HG03565 (cell line): ENCODE data around the gene RASSF7.

ENCODE experiments used
- ATAC-seq: cut with Tn5 transposase; IDR thresholded peaks from one replicate; pipeline ENCODE4 v1.9.1; 2021; ENCODE audit warnings: mild to moderate bottlenecking, moderate library complexity; ENCODE audit not compliant: unreplicated experiment

RASSF7 gene

DNA sequence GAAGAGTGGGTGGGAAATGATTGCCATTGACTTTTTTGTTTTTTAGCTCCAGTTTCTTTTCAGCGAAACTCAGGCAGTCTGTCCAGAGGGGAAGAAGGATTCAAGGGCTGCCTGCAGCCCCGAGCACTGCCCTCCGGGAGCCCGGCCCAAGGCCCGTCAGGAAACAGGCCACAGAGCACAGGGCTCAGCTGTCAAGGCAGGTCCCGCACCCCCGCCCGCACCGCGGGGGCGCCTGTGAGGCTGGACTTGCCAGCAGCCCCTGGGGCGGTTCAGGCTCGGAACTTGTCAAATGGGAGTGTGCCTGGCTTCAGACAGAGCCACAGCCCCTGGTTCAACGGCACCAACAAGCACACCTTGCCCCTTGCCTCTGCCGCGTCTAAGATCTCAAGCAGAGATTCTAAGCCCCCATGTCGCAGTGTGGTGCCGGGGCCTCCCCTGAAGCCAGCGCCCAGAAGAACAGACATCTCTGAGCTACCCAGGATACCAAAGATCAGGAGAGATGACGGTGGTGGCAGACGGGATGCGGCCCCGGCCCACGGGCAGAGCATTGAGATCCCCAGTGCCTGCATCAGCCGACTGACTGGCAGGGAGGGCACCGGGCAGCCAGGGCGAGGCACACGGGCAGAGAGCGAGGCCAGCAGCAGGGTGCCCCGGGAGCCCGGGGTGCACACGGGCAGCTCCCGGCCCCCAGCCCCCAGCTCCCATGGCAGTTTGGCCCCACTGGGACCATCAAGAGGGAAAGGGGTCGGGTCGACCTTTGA, 46.4 kb downstream of the RASSF7 start:
- no peak for ATAC-seq

DNA sequence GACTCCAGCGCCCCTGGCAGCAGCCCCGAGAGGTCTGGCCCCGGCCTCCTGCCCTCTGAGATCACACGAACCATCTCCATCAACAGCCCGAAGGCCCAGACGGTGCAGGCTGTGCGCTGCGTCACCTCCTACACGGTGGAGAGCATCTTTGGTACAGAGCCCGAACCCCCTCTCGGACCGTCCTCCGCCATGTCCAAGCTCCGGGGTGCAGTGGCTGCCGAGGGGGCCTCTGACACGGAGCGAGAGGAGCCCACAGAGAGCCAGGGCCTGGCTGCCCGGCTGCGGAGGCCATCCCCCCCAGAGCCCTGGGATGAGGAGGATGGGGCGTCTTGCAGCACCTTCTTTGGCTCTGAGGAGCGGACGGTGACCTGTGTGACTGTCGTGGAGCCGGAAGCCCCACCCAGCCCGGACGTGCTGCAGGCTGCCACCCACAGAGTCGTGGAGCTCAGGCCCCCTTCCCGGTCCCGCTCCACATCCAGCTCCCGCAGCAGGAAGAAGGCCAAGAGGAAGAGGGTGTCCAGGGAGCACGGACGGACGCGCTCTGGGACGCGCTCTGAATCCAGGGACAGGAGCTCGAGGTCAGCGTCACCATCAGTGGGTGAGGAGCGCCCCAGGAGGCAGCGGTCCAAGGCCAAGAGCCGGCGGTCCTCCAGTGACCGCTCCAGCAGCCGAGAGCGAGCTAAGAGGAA, 47.3 kb downstream of the RASSF7 start:
- ATAC-seq = no peak

DNA sequence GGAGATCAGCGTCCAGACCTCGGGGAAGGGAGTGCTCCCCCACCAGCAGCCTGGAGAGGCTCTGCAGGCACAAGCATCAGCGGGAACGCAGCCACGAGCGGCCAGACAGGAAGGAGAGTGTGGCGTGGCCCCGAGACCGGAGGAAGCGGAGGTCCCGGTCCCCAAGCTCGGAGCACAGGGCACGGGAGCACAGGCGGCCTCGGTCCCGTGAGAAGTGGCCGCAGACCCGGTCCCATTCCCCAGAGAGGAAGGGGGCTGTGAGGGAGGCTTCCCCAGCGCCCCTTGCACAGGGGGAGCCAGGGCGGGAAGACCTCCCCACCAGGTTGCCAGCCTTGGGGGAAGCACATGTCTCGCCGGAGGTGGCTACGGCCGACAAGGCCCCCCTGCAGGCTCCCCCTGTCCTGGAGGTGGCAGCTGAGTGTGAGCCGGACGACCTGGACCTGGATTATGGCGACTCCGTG, 48.1 kb downstream of the RASSF7 start:
- ATAC-seq = no peak

DNA sequence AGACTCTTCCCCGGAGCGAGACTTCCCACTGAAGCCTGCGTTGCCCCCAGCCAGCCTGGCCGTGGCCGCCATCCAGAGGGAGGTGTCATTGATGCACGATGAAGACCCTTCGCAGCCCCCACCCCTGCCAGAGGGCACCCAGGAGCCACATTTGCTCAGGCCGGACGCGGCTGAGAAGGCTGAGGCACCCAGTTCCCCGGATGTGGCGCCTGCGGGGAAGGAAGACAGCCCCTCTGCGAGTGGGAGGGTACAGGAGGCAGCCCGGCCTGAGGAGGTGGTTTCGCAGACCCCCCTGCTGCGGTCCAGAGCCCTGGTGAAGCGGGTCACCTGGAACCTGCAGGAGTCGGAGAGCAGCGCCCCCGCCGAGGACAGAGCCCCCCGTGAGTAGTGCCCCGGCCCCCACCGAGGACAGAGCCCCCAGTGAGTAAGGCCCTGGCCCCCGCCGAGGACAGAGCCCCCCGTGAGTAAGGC, 48.6 kb downstream of the RASSF7 start:
- ATAC-seq = no peak

DNA sequence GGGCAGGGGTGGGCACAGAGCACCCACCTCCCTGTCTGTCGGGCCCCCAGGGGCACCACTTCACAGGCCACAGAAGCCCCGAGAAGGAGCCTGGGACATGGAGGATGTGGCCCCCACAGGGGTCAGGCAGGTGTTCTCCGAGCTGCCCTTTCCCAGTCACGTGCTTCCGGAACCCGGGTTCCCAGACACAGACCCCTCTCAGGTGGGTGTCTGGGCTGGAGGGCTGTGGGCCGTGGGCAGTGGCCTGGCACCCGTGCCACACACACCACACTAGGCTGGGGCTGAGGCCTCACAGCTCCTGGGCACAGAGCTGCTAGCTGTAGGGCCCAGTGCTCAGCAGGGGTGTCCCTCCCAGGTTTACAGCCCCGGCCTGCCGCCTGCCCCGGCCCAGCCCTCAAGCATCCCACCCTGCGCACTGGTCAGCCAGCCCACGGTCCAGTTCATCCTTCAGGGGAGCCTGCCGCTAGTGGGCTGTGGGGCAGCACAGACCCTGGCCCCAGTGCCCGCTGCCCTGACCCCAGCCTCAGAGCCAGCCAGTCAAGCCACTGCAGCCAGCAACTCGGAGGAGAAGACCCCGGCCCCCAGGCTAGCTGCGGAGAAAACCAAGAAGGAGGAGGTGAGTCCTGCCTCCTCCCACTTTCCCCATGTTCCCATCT, 49.5 kb downstream of the RASSF7 start:
- ATAC-seq = no peak

DNA sequence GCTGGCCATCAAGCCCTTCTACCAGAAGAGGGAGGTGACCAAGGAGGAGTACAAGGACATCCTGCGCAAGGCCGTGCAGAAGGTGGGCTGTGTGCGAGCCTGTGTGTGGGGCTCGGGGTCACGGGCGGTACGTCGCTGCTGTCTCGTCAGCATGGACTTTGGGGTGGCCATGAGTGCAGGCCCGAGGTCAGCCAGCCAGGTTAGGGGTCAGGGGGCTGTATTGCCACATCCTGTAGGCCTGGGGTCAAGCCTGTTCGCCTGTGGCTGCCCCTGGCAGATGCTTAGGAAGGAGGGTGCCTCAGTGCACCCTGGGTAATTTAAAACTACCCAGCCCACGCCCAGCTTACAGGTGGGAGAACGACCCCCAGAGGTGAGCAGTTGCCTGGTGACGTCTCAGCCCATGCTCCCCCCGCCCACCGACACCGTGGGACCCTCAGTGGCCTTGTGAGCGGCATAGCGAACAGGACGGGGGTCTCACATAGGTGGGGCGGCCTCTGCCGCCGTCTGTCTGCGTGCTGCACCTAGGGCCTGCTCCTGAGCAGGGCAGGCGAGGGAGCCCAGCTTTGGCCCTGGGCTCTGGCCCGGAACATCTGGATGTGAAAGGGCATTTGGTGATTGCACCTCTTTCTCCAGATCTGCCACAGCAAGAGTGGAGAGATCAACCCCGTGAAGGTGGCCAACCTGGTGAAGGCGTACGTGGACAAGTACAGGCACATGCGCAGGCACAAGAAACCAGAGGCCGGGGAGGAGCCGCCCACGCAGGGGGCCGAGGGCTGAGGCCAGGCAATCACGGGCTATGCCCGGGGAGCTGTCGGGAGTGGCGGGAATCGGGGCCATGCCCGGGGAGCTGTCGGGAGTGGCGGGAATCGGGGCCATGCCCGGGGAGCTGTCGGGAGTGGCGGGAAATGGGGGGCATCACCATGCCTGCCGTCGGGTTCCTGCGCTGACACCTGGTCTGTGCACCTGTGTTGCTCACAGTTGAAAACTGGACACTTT, 50.5 kb downstream of the RASSF7 start:
- ATAC-seq = no peak

DNA sequence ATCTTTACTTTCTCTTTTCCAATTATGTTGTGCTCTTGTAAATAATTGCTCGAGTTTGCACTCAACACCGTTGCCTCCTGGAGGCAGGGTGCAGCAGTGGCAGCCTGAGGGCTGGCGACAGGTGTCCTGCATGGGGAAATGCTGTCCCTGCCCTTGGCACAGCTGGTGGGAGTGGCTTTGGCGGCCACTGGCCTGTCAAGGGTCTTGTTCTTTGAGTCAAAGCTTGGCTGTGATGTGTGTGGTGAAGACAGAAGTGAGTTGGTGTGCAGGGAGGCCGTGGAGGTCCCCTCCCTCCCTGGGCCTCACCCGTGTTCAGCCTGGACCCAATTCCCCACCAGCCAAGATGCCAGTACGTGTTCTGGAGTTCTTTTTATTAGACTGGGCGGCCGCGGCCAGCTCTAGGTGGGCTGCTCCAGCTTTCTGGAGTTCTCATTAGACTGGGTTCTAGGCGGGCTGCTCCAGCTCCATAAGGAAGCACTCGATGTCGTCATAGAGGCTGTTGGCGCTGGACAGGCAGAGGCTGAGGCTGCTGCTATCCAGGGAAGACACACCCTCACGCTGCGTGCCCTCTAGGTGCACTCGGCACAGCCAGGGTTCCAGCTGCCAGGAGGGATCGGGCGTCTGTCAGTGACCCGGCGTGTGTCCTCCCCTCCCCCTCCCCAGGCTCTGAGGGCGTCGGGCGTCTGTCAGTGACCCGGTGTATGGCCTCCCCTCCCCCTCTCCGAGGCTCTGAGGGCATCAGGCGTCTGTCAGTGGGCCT, 51.6 kb downstream of the RASSF7 start:
- ATAC-seq = no peak

DNA sequence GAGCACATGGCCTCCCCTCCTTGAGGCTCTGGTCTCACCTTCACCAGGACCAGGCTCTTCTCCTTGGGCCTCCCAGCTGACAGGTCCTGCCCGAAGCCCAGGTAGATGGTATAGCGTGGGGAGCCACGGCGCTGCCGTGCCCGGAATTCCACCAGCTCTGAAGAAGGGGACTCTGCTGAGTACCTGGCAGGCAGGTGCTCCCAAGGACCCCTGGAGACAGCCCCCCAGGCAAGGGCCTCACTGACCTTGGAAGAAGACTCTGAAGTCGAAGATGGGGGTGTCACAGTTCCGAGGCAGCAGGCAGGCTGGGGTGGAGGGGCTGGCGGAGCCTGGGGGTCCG, 52.2 kb downstream of the RASSF7 start:
- no peak for ATAC-seq

DNA sequence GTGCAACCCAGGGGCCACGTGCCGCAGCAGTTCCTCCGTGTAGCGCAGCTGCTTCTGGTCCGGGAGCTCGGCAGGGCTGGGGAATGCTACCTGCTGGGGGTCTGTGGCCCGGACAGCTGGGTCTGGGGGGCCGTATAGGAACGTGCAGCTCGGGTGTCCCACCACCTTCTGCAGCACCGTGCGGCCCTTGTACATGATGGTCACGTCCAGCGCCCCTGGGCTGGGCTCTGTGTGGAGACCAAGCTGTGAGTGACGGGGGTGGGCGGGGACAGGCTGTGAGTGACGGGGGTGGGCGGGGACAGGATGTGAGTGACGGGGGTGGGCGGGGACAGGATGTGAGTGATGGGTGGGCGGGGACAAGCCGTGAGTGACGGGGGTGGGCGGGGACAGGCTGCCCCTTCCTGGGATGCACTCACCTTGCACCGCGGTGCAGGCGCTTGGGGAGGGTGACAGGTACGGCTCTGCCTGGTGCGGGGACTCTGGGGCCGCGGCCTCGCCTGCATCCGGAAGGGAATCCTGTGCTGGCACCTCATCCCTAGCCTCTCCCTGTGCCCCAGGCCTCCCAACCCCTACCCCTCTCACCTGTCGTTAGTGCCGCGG, 52.7 kb downstream of the RASSF7 start:
- ATAC-seq = no peak
